NCI-H524 treated with DMSO at 0.1 percent for 48 hours (cell line): Measurements from ENCODE around the gene C11orf68.
A peak's percentile ranks its signal among the peaks of the same experiment; 100 is the strongest.
"Not testable (repeated sequence)": the region's sequence is repeated elsewhere in the genome, so short reads cannot be mapped to it uniquely, and the experiment has no call there.

ENCODE experiments used
- DNase-seq: peaks from one replicate; lab custom pipeline; 2025; lab: John Stamatoyannopoulos, UW

C11orf68 gene

DNA sequence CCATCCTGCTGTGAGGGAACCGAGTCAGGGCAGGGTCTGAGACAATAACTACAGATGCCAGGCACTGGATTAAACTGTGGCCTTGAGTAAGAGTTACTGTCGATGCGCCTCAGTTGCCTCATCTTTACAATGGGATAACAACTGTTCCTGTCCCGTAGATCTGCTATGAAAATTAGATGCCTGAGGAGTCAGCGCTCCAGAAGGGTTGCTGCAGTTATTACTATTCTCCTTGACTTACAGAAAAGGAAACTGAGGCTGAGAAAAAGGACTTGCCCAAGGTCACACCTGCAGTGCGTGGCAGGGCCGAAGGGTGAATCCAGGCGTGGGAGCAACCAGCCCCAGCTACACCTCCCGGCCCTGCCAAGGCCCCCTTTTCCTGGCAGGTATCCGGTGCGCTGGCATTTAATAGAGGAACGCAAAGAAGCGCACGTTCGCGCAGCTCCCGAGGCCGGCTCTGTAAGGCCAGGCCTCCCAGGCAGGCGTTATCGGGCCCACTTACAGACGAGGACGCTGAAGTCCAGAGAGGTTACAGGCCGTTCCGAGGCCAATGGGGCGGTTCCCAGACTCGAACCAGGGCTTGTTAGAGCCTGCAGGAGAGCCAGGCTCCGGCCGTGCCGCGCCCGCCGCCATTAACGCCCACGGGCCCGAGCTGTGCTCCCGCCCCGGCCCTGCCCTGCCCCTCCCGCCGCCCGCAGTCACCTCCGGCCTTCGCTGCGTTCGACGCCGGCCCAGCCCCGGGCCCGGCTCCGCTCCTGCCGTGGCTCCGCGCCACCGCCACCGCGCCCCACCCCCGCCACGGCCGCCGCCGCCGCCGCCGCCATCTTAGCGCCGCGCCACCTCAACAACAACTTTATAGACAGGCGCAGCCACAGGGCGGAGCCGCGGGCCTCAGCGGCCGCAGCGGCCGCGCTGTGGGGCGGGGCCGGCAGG lies at the start of gene C11orf68:
Gene C11orf68 (minus strand): TSS at position 852 of the 930 bp plus-strand sequence. CDS start 31 bp downstream, at position 821.
- no peak for DNase-seq

DNA sequence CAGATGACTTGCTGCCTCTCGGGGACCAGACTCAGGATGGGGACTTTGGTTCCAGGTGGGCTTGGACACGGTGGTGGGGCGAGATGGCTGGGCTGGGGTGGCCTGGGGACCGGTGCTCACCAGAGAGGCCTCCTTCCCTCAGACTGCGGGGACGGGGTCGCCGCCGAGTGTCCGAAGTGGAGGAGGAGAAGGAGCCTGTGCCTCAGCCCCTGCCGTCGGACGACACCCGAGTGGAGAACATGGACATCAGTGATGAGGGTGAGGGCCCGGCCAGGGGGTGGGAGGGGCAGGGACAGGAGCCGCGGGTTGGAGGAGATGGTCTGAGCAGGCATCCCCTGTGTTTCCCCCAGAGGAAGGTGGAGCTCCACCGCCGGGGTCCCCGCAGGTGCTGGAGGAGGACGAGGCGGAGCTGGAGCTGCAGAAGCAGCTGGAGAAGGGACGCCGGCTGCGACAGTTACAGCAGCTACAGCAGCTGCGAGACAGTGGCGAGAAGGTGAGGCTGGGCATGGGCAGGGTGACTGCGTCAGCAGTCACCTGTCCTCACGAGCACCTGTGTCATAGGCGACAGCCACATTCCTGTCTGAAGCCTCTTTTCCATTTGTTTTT lies 48.6 kb upstream of the C11orf68 start:
- DNase-seq: no peak

DNA sequence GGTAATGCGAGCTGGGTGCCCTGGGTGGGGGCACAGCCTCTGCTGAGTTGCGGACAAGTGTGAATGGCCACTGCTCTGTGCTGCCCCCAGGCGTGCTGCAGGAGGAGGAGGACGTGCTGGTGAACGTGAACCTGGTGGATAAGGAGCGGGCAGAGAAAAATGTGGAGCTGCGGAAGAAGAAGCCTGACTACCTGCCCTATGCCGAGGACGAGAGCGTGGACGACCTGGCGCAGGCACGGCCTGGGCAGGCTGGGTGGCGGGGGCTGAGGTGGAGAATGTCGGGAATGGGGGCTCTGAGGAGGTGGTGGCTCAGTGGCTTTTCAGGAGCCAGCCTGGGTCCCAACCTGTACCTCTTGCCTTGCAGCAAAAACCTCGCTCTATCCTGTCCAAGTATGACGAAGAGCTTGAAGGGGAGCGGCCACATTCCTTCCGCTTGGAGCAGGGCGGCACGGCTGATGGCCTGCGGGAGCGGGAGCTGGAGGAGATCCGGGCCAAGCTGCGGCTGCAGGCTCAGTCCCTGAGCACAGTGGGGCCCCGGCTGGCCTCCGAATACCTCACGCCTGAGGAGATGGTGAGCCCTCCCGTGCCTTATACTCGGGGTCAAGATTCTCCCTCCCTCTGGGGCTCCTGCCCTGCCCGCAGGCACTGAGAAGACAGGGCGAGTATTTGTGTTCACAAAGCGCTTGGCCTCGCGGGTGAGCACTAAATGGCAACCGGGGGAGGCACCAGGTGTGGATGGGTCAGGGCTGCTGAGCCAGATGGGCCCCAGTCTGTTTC lies 47.3 kb upstream of the C11orf68 start:
- no peak for DNase-seq

DNA sequence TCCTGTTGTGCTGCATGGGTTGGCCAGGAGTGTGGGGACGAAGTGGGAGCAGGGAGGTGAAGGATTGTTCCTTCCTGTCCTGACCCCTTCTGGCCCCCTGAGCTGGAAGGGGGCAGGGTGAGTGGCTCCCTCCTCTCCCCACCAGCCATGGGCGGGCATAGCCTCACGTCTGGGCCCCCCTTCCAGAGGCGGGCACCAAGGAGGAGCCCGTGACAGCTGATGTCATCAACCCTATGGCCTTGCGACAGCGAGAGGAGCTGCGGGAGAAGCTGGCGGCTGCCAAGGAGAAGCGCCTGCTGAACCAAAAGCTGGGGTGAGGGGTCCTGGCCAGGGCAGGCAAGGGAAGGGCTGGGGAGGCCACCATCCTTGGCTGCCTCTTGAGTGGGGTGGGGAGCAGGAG lies 46.0 kb upstream of the C11orf68 start:
- DNase-seq: no peak

DNA sequence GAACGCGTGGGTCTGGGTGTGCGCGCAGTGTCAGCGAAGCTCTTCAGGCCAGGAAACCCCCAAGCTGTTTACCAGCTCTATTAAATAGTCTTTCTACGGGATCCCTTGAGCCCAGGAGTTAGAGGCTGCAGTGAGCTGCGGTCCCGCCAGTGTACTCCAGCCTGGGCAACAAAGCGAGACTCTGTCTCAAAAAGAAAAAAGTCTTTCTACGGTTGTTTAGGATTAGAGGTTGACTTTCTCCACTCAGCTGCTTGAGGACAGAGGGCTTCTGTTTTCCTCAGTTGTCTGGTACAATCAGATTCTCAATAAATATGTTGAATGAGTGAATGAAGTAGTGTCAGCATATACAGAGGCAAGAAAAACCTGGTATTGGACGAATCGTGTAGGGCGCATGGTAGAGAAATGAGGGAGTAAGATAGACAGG lies 43.3 kb upstream of the C11orf68 start:
- DNase-seq: no peak

DNA sequence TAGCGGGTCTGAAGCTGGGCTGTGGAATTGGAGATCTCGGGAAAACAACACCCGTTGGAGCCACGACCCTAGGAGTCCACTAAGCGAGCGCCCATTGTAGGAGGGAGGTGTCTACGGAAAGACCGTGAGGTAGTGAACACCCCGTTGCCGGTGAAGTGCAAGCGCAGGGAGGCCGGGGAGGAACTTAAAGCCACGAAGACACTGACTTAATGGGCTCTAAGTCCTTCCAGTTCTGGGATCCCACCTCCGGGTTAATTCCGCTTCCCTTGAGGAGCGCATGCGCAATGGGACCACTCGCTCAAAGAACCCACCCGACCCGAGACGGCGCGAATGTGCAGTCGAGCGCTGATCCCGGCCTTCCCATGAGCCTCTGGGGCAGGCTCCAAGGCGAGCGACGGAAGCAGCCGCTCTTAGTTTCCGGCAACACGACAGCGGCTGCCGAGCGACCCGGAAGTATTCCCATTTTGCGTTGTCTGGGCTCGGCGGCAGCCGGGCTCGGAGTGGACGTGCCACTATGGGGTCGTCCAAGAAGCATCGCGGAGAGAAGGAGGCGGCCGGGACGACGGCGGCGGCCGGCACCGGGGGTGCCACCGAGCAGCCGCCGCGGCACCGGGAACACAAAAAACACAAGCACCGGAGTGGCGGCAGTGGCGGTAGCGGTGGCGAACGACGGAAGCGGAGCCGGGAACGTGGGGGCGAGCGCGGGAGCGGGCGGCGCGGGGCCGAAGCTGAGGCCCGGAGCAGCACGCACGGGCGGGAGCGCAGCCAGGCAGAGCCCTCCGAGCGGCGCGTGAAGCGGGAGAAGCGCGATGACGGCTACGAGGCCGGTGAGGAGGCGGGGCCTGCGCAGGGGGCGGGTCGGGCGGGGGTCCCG lies 42.6 kb upstream of the C11orf68 start, which contains the start of gene SART1:
Gene SART1 (plus strand): TSS at position 468 of the 874 bp plus-strand sequence. CDS start 47 bp downstream, at position 515.
- peak; percentile 80 for DNase-seq

DNA sequence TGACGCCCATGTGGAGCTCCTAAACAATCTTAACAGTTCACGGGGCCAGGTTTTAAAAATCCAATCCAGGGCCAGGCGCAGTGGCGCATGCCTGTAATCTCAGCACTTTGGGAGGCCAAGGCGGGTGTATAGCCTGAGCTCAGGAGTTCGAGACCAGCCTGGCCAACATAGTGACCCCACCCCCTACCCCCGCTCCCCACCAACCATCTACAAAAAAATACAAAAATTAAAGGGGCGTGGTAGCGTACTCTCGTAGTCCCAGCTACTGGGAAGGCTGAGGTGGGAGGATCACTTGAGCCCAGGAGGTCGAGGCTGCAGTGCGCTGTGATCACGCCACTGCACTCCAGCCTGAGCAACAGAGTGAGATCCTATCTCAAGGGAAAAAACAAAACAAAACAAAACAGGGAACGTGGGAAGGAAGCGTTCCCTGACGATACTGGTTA lies 42.0 kb upstream of the C11orf68 start:
- no peak for DNase-seq

DNA sequence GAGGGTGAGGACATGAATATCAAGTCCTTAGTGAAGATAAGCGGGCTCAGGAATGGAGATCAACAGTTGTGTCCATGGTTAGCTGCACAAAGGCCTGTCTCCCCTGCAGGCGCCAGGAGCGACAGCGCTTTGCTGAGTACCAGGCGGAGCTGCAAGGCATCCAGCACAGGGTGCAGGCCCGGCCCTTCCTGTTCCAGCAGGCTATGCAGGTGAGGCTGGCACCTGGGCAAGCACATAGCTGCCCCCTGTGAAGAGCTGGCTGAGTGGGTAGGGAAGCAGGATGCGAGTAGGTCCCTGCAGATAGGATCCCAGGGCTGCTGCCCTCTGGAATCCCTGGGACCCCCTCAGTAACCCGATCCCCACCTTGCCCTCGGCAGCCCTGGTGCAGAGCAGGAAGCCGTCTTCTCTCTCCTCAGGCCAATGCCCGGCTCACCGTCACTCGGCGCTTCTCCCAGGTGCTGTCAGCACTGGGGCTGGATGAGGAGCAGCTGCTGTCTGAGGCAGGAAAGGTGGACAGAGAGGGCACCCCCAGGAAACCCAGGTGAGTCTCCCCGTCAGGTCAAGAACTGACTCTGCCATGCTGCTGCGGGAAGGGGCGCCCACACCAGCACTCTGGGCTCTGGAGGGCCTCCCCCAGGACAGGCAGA lies 40.0 kb upstream of the C11orf68 start:
- no peak for DNase-seq

DNA sequence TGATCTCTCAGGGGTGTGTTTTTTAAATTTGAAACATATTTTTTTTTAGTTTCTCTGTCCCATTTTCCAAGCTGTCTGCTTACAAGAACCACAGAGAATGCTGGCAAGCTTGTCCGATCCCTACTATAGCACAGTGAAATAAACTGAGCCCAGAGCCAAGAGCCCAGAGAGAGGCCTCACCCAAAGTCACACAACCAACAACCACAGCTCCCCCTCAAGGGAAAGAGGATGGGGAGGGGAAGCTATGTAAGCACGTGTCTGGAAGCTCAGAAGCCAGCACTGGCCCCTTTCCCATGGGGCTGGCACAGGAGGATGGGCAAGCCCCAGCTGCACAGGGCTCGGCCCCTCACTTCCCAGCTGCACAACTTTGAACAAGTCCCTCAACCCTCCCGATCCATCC lies 39.4 kb upstream of the C11orf68 start:
- DNase-seq: no peak

DNA sequence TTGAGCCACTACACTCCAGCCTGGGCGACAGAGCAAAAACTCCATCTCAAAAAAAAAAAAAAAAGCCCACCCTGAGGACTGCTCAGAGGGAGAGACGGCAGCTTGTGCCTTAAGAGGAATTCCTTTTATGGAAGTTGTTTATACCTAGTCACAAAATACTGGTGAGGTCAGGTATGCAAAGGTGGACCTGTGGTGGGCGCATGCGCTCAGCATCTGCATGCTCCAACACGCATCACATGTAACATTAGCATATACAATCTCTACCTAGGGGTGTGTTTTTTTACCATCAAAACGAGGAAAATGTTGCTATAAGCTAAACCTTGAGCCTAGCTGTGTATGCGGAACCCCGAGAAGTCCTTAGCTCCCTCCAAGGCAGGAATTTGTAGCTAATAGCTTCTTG lies 35.9 kb upstream of the C11orf68 start:
- no peak for DNase-seq

DNA sequence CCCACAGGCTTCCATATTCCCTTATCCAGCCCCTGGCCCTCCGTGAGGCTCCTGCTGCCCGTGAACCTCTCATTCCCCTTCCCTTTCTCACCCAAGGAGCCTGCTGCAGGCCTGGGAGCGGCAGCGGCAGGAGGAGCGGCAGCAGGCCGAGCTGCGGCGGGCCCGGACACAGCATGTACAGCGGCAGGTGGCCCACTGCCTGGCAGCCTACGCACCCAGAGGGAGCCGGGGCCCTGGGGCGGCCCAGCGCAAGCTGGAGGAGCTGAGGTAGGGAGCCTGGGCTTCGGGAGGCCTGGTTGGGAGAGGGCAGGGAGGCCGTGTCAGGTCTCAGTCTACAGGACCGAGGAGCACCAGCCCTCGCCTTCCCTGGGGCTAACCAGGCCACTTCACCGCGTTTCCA lies 34.6 kb upstream of the C11orf68 start:
- DNase-seq: no peak

DNA sequence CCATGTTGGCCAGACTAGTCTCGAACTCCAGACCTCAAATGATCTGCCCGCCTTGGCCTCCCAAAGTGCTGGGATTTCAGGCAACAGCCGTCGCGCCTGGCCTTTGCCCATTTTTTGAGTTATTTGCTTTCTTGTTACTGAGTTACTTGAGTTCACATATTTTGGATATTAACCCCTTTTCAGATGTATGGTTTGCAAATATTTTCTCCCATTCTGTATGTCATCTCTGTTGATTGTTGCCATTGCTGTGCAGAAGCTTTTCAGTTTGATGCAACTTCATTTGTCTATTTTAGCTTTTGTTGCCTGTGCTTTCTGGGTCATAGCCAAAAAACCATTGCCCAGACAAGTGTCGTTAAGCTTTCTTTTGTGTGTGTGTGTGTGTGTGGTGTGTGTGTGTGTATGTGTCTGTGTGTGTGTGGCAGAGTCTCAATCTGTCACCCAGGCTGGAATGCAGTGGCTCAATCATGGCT lies 33.2 kb upstream of the C11orf68 start:
- no peak for DNase-seq

DNA sequence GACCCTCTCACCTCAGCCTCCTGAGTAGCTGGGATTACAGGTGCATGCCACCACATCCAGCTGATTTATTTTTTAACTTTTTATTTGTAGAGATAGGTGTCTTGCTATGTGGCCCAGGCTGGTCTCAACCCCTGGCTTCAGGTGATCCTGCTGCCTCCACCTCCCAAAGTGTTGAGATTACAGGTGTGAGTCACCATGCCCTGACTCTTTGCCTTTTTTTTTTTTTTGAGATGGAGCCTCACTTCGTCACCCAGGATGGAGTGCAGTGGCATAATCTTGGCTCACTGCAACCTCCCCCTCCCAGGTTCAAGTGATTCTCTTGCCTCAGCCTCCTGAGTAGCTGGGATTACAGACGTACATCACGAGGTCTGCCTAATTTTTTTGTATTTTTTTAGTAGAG lies 32.8 kb upstream of the C11orf68 start:
- not testable (repeated sequence) for DNase-seq

DNA sequence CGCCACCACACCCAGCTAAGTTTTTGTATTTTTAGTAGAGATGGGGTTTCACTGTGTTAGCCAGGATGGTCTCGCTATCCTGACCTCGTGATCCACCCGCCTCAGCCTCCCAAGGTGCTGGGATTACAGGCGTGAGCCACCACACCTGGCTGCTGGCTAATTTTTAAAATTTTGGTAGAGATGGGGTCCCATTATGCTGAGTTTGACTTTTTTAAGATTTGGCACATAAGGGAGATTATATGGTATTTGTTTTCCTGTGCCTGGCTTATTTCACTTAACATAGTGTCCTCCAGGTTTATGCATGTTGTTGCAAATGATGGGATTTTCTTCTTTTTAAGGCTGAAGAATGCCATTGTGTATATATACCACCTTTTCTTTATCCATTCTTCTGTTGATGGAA lies 31.8 kb upstream of the C11orf68 start:
- DNase-seq: not testable (repeated sequence)

DNA sequence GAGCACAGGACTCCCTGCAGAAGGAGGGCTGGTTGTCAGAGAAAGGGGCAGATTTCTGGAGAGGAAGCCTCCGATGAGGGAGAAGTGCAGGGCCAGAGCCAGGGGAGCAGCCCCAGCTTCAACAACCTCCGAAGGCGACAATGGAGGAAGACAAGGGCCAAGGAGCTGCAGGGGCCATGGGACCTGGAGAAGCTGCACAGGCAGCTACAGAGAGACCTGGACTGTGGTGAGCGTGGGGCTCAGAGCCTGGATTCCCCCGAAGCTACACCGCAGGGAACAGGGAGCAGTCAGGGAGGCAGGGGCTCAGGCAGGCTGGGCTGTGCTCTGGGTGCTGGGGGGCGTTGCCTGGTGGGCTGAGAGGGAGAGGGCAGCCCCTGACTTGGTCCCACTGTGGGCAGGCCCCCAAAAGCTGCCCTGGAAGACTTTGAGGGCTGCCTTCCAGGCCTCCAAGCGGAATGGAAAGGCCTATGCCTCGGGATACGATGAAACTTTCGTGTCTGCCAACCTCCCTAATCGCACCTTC lies 28.8 kb upstream of the C11orf68 start:
- DNase-seq: no peak

DNA sequence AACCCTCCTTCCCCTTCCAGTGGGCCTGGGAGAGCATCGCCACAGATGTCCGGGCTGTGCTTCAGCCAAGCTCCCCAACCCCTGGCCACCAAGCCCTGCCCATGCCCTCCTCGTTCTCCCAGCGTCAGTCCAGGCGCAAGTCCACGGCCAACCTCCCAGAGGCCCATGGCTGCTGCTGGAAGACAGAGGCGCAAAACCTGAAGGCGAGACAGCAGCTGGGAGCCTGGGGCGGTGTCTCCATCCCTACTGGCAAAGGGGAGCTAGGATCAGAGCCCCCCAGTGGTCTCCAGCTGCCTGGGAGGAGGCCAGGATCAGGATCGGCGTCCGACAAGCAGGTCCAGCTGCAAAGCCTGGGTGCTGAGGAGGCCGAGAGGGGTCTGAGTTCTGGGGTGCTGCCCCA lies 28.3 kb upstream of the C11orf68 start:
- no peak for DNase-seq

DNA sequence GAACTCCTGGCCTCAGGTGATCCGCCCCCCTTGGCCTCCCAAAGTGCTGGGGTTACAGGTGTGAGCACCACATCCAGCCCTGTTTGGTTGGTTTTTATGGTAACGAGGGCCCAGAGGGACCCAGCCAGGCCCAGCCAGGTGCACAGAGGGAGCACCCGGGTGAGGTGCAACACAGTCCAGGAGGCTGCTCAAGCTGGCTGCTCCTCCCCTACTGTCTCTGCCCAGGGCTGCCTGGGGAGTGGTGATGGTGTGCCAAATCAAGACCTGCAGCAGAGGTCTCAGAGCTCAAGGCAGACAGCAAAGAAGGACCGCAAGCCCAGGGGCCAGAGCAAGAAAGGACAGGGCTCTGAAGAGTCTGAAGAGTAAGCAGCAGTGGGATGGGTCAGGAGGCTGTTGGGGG lies 27.8 kb upstream of the C11orf68 start:
- DNase-seq: no peak

DNA sequence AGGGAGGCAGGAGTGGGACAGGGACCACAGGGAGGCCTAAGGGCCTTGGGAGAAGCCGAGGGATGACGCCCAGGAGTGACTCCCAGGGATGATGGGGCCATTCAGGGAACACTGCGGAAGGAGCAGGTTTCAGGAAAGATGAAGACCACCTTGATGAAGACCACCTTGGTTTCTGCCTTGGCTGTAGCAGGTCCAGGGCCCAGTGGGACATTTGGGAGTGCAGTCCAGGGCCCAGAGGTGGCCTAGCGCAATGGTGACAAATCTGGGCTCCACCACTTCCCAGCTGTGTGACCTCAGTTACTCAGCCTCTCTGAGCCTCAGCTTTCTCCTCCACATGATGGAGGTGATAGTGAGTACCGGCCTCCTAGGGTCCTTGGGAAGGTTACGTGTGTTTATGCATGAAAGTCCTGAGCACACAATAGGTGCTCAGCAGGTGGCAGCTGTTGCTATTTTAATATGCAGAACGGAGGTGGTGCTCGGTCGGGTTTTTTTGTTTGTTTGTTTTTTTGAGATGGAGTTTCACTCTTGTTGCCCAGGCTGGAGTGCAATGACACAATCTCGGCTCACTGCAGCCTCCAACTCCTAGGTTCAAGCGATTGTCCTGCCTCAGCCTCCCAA lies 27.2 kb upstream of the C11orf68 start:
- no peak for DNase-seq

DNA sequence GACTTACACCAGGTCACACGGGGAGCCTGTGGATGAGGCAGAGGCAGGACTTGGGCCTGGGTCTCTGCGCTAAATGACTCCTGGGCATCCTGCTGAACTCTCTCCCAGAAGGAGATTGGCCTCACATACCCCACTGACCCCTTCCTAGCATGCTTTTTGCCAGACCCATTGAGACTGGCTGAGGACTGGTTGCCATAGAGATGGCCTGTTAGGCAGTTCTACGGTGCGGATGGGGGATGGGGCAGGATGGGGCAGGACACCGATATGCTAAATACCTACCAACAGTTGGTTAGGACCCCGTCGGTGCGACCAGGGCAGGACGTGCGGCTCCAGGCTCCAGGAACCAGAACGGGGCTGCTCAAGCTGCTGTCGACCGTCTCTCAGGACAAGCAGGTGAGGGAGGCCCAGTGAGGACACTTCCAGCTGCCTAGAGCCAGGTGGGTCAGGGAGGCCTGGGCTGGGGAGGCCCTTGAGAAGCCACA lies 26.6 kb upstream of the C11orf68 start, which contains the start of gene TSGA10IP:
Gene TSGA10IP (plus strand): TSS at position 51 of the 482 bp plus-strand sequence. CDS start 196 bp downstream, at position 247.
- DNase-seq: no peak

DNA sequence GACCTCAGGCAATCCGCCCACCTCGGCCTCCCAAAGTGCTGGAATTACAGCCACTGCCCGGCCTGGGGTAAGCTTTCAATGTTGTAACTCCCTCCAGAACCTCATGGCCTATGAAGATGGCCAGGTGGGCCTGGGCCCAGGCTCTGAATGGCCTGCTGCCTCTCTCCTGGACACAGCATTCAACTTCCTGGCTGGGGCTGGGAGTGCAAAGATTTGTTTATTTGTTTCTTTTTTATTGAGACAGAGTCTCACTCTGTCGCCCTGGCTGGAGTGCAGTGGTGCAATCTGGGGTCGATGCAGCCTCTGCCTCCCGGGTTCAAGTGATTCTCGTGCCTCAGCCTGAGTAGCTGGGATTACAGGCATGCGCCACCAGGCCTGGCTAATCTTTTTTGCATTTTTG lies 25.9 kb upstream of the C11orf68 start:
- no peak for DNase-seq
